22Rv1 (cell line): Measurements from ENCODE around the gene QPRT.
A peak's percentile ranks its signal among the peaks of the same experiment; 100 is the strongest.

Experiments used
- ZFX ChIP-seq: fragments of 450-650 bp; IDR thresholded peaks from 2 replicates; pipeline ENCODE4 v1.6.1; 2017; ENCODE audit warnings: antibody characterized with exemption, borderline replicate concordance
- TF ChIP-seq, protein P1 (sequence below): fragments of 450-650 bp; IDR thresholded peaks from 2 replicates; pipeline ENCODE4 v1.5.1; 2017; ENCODE audit warnings: mild to moderate bottlenecking

DNA sequence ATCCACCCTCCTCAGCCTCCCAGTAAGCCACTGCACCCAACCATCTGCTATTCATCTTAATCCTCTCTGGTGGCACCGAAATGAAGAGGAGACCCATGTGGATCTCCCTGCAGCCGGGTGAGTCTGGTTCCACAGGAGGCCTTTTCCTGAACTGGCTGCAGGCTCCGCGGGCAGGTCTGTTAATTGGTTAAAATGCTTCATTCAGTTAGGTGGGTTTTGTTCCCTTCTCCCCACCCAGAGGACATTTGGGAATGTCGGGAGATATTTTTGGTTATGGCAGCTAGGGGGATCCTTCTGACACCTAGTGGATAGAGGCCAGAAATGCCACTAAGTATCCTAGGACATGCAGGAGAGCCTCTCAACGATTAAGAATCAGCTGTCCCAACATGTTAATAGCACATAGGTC lies 50.1 kb downstream of the QPRT start:
- TF ChIP-seq, protein P1, sequence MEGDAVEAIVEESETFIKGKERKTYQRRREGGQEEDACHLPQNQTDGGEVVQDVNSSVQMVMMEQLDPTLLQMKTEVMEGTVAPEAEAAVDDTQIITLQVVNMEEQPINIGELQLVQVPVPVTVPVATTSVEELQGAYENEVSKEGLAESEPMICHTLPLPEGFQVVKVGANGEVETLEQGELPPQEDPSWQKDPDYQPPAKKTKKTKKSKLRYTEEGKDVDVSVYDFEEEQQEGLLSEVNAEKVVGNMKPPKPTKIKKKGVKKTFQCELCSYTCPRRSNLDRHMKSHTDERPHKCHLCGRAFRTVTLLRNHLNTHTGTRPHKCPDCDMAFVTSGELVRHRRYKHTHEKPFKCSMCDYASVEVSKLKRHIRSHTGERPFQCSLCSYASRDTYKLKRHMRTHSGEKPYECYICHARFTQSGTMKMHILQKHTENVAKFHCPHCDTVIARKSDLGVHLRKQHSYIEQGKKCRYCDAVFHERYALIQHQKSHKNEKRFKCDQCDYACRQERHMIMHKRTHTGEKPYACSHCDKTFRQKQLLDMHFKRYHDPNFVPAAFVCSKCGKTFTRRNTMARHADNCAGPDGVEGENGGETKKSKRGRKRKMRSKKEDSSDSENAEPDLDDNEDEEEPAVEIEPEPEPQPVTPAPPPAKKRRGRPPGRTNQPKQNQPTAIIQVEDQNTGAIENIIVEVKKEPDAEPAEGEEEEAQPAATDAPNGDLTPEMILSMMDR, result peak; percentile 76
- no peak for TF ChIP-seq ZFX
